T1000 (cell line): Measurements from ENCODE around the gene CLEC1A.

Source experiments
- DNase-seq: peaks from one replicate; lab custom pipeline; 2025; ENCODE audit warnings: mixed read lengths; lab: John Stamatoyannopoulos, UW

Gene CLEC1A, protein sequence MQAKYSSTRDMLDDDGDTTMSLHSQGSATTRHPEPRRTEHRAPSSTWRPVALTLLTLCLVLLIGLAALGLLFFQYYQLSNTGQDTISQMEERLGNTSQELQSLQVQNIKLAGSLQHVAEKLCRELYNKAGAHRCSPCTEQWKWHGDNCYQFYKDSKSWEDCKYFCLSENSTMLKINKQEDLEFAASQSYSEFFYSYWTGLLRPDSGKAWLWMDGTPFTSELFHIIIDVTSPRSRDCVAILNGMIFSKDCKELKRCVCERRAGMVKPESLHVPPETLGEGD

DNA sequence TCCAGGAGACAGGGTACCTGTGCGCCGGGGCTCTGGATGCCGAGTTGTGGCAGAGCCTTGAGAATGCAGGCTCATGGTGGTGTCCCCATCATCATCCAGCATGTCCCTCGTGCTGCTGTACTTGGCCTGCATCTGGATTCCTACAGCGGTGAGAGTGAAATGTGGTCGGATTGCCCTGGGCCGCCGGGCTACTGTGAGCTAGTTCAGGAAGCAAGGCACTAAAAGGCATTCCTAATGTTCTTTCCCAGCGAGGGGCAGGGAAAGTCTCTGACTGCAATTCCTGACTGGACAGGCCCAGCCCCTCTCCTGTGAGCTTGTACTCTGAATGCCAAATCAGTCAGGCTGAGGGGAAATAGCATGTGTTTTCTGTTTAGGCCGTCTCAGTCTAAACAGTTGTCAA lies at the start of gene CLEC1A:
CLEC1A (minus strand) TSS at position 195 of the 400 bp plus-strand sequence; CDS start at position 132, 63 bp downstream.
- DNase-seq, result no peak

- DNase-seq, result no peak
These were observed 49.1 kb upstream of the CLEC1A start for GRCh38 chr12:10147714-10148403.

DNA sequence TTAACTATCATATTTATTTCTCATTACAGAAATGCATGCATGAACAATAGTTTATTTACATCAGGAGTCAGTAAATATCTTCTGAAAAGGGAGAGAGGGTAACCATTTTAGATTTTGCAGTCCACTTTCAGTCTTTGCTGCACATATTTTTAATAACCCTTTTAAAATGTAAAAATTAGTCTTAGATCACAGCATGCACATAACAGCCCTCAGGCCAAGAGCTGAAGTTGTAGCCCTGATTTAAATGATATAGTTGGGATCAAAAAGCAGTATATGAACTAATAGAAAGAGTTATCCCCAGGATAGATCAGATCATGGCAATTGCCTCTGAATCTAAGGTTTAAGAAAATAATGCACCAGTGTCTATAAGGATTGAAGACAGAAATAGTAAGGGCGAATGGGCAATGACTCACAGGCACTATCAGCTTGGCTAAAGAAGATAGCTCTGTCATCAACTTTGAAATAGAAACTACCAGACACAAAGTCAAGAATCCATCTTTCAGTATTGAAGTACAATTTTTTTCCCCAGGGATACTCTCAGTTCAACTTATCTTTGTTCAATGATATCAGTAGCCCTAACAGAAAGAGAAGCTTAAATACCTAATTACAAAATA lies 44.3 kb upstream of the CLEC1A start:
- no peak for DNase-seq

GRCh38 chr12:10140001-10140400 lies 41.2 kb upstream of the CLEC1A start:
- DNase-seq, result peak; percentile 11

GRCh38 chr12:10136637-10137205 lies 37.9 kb upstream of the CLEC1A start:
- no peak for DNase-seq

- no peak for DNase-seq
These were observed 36.3 kb upstream of the CLEC1A start for GRCh38 chr12:10135126-10135525.

DNA sequence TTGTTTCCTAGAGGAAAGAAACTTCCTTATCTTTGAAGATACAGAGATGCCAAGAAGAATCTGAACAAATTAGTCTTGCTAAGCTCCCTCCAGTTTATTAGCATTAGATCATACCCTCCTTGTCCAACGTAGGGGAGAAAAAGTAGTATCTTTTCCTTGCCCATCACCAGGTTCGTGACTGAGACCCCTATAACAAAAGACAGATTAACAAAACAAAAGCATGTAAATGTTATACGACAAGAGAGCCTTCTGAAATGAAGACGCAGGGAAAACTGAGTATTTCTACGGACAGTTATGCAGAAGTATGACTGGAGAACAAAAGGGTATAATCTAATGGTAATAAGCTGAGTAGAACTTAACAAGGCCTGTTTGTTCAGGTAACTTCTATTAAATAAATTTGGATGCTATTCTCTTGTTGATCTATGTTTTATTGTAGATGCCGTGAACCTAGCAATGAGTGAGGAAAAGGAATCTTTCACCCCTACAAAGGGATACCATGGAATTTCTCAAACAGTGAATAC lies 34.1 kb upstream of the CLEC1A start:
- DNase-seq, result no peak

DNA sequence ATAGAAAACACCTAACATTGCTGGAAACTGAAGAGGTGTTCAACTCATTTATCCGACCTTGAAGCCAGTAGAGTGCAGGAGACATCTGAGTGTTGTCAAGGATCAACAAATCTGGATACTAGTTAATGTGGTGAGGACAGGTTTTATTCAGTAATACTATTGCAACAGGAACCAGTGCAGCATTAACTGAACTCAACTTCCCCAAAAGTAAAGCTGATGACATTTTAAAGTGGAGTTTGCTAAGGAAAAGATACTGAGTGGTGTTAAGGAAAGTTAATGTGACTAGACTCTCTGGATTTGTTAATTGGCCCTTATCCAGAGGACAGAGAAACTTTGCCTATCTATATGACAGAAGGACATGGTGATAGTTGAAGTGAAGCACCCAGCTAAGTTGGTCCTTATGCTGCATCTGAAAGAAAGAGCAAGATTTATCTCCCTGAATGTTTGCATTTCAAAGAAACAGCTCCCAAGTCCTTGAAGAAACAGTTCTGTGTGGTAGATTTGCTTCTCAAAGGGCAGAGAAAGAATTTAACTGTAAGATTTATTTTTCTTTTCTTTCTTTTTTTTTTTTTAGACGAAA lies 32.4 kb upstream of the CLEC1A start:
- DNase-seq, result no peak

DNA sequence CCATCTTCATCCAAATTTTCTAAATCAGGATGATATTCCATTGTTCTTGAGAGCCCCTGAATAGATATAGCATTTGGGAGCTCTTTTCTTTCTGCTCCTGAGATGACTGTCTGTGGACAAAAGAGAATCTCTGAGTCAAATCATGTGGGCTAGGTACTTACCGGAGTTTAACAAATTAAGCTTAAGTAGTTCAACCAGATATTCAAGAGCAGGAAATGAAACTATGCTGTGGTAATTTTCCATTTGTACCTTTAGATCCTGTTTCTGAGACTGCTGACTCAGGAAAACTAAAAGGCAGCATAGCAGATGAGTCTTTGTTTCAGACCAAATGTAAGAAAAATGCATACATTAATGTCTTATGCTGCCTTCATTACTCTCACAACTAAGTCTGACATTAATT lies 31.3 kb upstream of the CLEC1A start, which contains the start of gene CLEC7A:
CLEC7A (minus strand) TSS at position 158 of the 400 bp plus-strand sequence; CDS start at position 41, 117 bp downstream.
- no peak for DNase-seq

DNA sequence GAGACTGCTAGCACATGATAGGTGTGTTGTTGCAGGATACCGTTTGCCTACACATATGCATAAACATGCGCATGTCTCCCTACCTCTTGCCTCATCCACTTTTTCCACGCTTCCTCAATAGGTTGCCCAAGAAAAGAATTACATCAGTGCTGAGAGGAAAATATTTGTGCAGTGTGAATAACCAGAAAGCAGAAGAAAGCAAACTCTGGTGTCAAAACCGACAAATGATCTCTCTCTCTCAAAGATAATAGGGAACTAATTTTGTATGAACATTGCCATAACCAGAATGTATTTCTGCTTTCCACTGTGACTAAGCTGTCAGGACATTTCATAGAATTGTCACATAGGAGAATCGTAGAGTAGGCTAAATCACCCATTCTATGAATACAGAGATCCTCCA lies 29.9 kb upstream of the CLEC1A start:
- DNase-seq, result no peak

- DNase-seq, result no peak
These were observed 27.6 kb upstream of the CLEC1A start for GRCh38 chr12:10126413-10126812.

GRCh38 chr12:10122689-10123088 lies 23.9 kb upstream of the CLEC1A start:
- no peak for DNase-seq

GRCh38 chr12:10121278-10121677 lies 22.5 kb upstream of the CLEC1A start:
- DNase-seq, result no peak

DNA sequence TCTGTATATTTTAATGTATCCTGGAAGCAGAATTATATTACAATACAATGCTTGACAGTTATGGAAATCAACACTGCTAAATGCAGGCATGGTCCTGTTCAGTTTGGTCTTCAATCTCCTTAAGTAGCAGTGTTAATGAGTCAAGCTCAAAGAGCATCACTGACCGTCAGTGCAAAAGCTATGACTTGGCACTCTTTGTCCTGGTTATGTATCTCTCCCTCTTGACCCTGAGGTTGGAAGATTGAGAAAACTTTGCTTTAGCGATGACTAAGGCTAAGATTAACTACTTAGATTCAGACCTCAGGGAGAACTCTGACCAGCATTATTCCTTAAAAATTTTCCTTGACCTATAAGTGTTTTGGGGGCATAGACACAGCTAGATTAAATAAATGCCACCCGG lies 20.3 kb upstream of the CLEC1A start:
- no peak for DNase-seq

DNA sequence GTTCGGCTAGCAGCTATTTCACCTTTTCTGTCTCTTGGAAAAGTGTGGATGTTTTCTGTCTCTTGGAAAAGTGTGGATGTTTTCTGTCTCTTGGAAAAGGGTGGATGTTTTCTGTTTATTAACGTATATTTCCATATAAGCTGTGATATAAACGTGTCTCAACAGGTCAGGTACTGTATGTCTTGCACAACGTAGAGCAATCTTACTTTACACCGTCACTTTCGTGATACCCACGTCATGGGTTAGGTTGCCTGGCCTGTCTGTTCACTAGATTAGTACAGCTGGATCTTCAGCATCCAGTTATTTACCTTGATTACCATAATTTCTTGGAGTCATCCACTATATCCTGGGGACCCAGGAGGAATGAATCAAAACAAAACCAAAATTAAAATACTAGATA lies 17.1 kb upstream of the CLEC1A start:
- DNase-seq, result no peak

GRCh38 chr12:10115311-10115710 lies 16.5 kb upstream of the CLEC1A start:
- no peak for DNase-seq

DNA sequence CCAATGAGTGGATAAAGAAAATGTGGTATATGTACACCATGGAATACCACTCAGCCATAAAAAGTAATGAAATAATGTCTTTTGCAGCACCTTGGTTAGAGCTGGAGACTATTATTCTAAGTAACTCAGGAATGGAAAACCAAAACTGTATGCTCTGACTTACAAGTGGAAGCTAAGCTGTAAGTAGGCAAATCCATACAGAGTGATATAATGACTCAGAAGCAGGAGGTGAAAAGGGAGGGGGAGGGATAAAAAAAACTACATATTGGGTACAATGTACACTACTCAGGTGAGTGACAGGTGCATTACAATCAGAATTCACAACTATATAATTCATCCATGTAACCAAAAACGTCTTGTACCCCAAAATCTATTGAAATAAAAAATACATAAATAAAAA lies 15.1 kb upstream of the CLEC1A start:
- no peak for DNase-seq

GRCh38 chr12:10113075-10113474 lies 14.3 kb upstream of the CLEC1A start:
- no peak for DNase-seq

GRCh38 chr12:10111451-10111850 lies 12.7 kb upstream of the CLEC1A start:
- DNase-seq, result no peak

- DNase-seq, result no peak
These were observed 11.6 kb upstream of the CLEC1A start for GRCh38 chr12:10110256-10110844.

GRCh38 chr12:10102322-10102721 lies 3.5 kb upstream of the CLEC1A start:
- DNase-seq, result no peak
